ENCODE measurements around the gene PTPRM.

PTPRM gene

GRCh38 chr18:8364385-8364784, 797.3 kb downstream of the PTPRM start:
- DNase-seq (ENCODE audit: low read depth, low spot score): no peak
- H3K4me3 ChIP-seq (ENCODE audit: low read depth, low read length): no peak overlapping the region
- TF ChIP-seq, protein P1, sequence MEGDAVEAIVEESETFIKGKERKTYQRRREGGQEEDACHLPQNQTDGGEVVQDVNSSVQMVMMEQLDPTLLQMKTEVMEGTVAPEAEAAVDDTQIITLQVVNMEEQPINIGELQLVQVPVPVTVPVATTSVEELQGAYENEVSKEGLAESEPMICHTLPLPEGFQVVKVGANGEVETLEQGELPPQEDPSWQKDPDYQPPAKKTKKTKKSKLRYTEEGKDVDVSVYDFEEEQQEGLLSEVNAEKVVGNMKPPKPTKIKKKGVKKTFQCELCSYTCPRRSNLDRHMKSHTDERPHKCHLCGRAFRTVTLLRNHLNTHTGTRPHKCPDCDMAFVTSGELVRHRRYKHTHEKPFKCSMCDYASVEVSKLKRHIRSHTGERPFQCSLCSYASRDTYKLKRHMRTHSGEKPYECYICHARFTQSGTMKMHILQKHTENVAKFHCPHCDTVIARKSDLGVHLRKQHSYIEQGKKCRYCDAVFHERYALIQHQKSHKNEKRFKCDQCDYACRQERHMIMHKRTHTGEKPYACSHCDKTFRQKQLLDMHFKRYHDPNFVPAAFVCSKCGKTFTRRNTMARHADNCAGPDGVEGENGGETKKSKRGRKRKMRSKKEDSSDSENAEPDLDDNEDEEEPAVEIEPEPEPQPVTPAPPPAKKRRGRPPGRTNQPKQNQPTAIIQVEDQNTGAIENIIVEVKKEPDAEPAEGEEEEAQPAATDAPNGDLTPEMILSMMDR (IDR thresholded peaks at IDR 0.05; ENCODE audit: low read depth, low read length): no peak
- in situ Hi-C loops (cut with HindIII; ENCODE audit: low sequenced_read_pairs): no loop called here

DNA sequence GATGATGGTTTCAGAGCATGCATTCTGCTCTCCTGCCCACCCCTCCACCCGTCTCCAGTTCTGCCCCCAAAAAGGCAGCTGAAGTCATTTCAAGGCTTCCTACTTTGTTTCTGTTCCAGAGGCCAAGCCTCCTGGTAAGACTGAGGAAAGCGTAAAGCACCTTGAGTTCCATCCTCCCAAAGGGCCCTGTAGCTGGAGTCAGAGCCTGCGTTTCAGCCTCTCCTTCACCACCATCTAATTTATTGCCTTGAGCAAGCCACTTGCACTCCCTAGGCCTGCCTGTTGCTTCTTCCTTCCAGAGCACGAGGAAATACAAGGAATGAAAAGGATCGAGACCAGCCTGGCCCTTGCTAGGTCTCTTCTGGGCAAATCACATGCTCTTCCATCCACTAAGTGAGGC, 797.9 kb downstream of the PTPRM start:
- no peak for DNase-seq (ENCODE audit: low read depth, low spot score)
- TF ChIP-seq, protein P1 (IDR thresholded peaks at IDR 0.05; ENCODE audit: low read depth, low read length): no peak
- no peak overlapping the region for H3K4me3 ChIP-seq (ENCODE audit: low read depth, low read length)
- in situ Hi-C loops (cut with HindIII; ENCODE audit: low sequenced_read_pairs): no loop called here

- DNase-seq (ENCODE audit: low read depth, low spot score): no peak
- TF ChIP-seq, protein P1 (IDR thresholded peaks at IDR 0.05; ENCODE audit: low read depth, low read length): no peak
- no peak overlapping the region for H3K4me3 ChIP-seq (ENCODE audit: low read depth, low read length)
- in situ Hi-C loops (cut with HindIII; ENCODE audit: low sequenced_read_pairs): no loop called here
Observed at GRCh38 chr18:8365528-8365927, 798.4 kb downstream of the PTPRM start.

DNA sequence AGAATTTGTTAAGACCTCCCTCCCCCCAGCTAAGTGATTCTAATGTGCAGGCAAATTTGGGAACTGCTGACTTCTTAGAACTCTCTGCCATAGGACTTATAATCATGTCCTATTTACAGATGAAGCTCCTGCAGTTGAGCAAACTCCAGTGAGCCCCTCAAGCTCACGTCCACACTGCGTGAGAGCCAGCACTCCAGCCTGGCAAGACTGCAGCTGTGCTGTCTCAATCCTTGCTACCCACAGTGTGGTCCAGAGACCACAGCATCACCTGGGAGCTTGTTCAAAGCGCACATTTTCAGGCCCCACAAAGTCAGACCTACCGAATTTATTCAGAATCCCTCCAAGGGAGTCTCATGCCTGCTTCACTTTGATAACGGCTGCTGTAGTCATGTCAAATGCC, 799.0 kb downstream of the PTPRM start:
- DNase-seq (ENCODE audit: low read depth, low spot score): no peak
- TF ChIP-seq, protein P1 (IDR thresholded peaks at IDR 0.05; ENCODE audit: low read depth, low read length): no peak
- no peak overlapping the region for H3K4me3 ChIP-seq (ENCODE audit: low read depth, low read length)
- in situ Hi-C loops (cut with HindIII; ENCODE audit: low sequenced_read_pairs): no loop called here

- TF ChIP-seq, protein P1 (IDR thresholded peaks at IDR 0.05; ENCODE audit: low read depth, low read length): no peak
- no peak overlapping the region for H3K4me3 ChIP-seq (ENCODE audit: low read depth, low read length)
- in situ Hi-C loops (cut with HindIII; ENCODE audit: low sequenced_read_pairs): no loop called here
Observed at GRCh38 chr18:8366656-8367055, 799.5 kb downstream of the PTPRM start.

DNA sequence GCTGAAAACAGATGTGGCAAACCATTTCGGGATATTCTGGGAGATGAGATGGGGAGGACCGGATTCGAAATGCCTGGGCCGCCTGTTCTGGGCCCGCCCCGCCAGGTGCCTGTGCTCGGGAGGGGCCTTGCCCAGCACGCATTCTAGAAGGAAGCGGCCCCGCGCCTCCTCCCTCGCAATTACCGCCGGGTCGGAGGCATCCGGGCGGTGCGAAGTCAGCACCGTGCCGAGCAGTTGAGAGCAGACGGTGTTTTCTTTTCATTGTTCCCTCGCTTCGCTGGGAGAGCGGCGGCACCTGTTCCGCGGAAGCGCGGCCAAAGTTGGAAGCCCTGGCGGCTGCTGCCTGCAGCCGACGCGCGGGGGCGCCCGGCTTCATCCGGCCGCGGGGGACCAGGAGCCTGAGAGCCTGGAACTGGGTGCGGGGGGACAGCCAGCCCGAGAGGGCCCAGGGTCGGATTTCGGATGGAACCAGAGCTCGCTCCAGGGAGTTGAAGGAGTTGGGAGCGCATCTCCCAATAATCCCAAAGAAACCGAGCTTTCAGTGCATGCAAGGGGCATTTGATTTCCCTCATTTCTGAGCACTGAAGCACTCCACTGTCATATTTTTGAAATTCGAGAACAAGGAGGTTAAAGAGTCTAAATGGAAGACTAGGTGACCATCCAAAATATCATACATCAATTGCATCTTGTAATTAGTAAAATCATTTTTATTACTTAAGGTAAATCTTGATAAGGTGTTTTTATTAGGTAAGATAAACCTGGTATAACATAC, 800.3 kb downstream of the PTPRM start:
- in situ Hi-C loops (cut with HindIII; ENCODE audit: low sequenced_read_pairs): no loop called here
- TF ChIP-seq, protein P1 (IDR thresholded peaks at IDR 0.05; ENCODE audit: low read depth, low read length): peak; percentile 57
- DNase-seq (ENCODE audit: low read depth, low spot score): peak; percentile 18
- H3K4me3 ChIP-seq (ENCODE audit: low read depth, low read length): peak overlapping the region; percentile 1

More at GRCh38 chr18:8366656-8367055, 799.5 kb downstream of the PTPRM start:
- no peak for DNase-seq (ENCODE audit: low read depth, low spot score)
